GM19452 (cell line): ENCODE measurements around the gene C16orf46.

Experiments
- ATAC-seq: cut with Tn5 transposase; IDR thresholded peaks from one replicate; pipeline ENCODE4 v1.9.1; 2021; ENCODE audit not compliant: unreplicated experiment

C16orf46 gene

DNA sequence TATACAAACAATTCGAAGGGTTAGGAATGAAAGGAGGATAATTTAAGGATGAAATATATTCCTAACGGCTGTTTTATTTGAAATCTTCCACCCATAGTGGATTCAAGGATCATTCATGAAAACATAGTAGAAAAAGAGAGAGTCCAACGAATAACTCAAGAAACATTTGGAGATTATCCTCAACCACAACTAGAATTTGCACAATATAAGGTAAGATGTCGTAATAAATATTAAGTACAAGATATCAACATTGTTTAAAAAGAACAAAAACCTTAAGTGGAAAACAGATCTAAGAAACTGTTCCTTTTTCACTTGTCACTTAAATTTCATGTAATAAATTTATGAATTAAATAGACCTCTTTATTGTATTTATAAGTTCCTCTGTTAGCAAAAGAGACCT, 50.6 kb downstream of the C16orf46 start:
- no peak for ATAC-seq

GRCh38 chr16:81018496-81018895, 58.5 kb downstream of the C16orf46 start:
- no peak for ATAC-seq

DNA sequence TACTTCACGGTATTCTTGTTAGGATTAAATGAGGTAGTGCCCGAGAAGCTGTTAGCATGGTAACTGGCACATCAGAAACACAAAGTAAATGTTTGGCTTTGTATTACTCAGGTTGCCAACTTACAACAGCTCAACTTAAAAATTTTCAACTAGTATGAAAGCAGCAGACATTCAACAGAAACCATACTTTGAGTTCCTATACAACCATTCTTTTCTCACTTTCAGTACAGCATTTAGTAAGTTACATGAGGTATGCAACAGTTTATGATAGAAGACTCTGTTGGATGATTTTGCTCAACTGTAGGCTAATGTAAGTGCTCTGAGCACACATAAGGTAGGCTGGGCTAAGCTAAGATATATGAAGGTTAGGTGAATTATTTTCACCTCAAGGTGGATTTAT, 62.4 kb downstream of the C16orf46 start:
- no peak for ATAC-seq

- ATAC-seq, result no peak
These were observed 64.1 kb downstream of the C16orf46 start for GRCh38 chr16:81012974-81013373.
